Activated T-cell treated with anti-CD3 and anti-CD28 coated beads for 48 hours (primary cell): Measurements from ENCODE around the gene KLHL29.

Experiments
- DNase-seq: peaks from one replicate; pipeline ENCODE4 v3.0.0-alpha.2; 2020; ENCODE audit warnings: low read depth

Gene KLHL29

DNA sequence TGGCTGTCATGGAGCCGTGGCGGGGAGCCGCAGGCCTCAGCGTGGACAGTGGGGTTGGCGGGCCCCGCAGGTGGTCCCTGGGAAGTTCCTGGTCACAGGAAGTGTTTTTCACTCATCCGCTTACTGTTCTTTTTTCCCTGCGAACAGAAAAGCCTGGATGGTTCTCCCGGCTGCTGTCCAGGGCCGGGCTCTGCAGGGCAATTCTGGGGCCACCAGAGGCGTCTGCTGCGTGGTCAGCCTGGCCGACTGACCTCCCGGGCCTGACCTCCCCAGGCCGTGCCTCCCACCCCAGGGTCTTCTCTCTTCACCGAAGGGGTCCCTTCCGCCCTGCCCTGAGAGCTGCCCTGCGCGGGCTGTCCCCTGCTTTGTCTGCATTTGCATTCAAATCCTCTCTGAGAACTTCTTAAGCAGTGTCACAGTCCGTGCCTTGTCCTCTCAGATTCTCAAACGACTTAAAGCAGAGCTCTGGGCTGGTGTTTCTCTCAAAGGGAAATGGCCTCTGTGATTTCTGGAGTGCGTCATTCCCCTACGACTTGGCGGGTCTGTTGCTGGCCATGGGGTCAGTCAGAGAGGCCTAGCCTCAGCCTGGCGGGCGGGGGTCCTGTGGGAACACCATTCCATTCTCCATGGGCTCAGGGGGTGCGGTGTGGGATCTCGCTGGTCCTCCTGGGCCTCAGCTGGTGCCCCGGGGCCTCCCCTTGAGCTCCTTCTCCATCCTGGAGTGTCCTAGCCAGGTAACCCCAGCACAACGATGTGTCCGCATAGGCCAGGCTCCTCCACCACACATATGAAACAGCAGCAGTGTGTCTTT lies 38.3 kb downstream of the KLHL29 start:
- no peak for DNase-seq

DNA sequence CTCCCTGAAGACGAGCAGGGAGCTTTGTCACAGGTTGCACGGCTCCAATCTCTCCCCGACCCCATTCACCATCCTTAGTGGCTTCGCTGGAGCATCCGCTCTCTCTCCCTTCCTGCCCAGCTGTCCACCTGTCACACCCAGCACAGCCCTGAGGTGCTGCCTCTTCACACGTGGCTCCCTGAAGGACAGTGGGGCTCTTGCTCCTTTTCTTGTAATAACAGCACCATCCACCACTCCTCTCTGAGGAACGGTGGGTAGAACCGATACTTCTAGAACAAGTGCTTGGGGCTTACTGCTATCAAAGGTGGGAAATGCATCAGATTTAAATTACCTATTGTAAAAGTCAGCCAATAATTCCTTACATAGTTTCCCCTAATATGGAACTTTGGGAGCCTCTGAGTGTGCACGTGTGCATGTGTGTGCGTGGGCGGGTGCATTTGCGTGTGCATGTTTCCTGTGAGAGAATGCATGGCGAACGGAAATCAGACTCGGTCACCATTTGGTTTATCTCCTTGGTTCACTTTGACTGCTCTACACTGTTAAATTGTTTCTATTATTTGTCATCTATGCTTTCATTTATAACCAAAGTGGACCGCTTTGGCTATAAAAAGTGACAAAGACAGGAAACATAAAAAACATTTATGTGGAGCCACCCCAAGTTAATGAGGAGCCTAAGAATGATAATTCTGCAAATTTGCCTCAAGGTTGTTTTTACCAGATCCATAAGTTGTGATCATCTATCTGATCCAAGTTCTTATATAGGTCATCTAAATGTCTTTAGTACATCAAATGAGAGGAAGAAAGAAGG lies 39.1 kb downstream of the KLHL29 start:
- no peak for DNase-seq

DNA sequence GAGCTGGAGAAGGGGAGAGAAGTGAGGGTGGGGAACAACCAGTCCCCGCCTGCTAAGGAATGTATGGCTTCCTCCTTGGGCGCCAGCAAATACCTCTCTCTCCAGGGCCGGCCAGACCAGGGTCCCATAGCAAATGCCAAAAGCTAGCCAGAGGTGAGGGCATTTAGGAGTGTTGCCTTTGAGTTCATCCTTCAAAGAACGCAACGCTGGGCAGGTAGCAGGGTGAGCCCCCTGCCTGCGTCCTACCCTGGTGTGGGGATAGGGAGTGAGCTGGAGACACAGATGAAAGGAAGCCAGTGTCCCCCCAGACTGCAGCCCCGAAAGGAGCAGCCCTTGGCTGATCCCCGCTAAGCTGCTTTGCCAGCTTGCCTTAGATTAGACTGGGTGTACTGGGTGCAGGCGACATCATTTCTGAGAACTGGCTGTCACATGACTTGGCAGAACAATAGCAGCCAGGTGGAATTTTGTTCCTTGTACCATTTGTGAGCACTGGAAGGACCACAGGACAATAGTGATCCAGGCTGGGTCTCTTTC lies 40.4 kb downstream of the KLHL29 start:
- DNase-seq: no peak

DNA sequence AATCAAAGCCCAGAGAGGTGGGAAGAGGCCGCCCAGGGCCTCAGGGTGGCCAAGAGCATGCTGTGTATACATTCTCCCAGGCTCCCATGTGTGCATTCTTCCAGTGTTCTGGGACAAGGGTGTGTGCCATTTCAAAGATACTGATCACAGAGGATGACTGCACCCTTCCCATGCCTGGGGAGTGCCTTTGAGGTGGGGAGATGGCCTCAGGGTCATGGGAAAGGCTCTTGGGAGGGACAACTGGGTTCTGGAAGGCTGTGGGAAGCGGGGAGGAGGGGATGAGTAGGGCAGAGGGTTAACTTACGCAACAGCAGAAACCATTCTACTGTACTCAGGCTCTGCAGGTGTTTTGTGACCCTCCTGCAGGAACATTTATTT lies 40.9 kb downstream of the KLHL29 start:
- no peak for DNase-seq

GRCh38 chr2:23426263-23426905 lies 41.4 kb downstream of the KLHL29 start:
- DNase-seq: no peak

- DNase-seq: no peak
Observed at GRCh38 chr2:23427350-23427749, 42.4 kb downstream of the KLHL29 start.

DNA sequence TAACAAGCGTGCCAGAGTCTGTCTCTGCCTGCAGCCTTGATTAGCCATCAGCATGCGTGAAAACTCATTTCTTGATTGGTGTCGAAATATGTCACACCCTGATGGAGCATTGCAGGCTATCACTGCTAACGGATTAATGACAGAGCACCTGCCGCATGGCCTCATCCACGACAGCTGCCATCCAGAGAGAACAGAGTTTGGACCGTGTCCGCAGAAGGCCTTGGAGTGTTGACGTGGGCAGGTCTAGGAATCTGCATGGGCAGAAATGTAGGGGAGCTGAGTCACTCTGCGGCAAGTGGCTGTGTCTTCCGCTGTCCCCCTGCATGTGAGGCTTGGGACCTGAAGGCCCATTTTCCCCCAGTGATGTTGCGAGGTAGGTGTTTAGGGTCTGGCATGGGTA lies 43.0 kb downstream of the KLHL29 start:
- DNase-seq: no peak

- no peak for DNase-seq
Observed at GRCh38 chr2:23429036-23429435, 44.1 kb downstream of the KLHL29 start.

GRCh38 chr2:23430263-23430662 lies 45.3 kb downstream of the KLHL29 start:
- DNase-seq: no peak

DNA sequence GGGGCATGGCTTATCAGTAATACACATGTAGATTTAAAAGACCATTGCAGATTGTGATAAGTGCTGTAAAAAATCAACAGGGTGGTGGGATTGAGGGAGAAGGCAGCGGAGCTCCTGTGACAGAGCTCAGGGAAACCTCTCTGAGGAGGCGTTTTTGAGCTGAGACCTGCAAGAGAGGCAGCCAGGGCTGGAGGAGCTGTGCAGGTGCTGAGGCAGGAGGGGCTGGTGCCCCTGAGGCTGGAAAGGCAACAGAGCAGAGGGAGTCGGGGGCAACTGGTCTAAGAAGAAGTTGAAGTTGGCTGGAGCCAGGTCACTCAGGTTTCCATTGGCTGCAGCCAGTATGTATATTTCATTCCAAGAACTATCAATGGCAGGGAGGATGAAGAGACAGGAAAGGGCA lies 47.6 kb downstream of the KLHL29 start:
- DNase-seq: no peak

DNA sequence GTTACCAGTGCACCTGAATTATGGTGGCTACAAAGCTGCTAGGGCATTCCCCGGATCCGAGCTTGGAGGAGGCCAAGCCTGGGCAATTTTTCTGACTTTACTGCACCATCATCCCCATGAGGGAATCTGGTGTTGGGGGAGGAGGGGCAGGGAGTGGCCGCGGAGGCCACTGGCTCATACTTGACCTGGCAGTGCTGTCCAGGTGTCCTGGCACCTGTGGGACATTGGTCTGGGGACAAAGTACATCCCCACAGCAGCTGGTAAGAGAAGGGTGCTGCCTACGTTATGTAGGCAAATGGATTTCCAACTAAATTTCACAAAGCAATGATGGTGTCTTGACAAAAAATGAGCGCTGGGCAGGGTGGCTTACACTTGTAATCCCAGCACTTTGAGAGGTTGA lies 48.3 kb downstream of the KLHL29 start:
- DNase-seq: no peak

DNA sequence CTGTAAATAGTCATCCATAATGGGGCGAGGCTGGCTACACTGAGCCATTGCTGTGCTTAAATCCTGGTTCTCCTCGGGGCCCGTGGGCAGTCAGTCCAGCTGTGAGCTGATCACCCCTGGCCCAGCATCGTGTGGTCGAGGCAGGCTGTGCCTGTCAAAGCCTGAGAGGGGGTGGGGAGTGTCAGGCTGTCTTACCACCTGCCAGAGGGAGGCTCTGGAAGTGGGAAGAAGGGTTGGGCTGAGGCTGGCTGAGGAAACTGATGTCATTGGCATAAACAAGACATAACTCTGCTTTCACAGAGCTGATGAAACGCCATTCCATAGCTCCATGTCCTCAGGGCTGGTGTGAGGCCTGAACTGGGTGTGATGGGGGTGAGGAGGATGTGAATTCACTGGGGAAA lies 49.7 kb downstream of the KLHL29 start:
- no peak for DNase-seq

DNA sequence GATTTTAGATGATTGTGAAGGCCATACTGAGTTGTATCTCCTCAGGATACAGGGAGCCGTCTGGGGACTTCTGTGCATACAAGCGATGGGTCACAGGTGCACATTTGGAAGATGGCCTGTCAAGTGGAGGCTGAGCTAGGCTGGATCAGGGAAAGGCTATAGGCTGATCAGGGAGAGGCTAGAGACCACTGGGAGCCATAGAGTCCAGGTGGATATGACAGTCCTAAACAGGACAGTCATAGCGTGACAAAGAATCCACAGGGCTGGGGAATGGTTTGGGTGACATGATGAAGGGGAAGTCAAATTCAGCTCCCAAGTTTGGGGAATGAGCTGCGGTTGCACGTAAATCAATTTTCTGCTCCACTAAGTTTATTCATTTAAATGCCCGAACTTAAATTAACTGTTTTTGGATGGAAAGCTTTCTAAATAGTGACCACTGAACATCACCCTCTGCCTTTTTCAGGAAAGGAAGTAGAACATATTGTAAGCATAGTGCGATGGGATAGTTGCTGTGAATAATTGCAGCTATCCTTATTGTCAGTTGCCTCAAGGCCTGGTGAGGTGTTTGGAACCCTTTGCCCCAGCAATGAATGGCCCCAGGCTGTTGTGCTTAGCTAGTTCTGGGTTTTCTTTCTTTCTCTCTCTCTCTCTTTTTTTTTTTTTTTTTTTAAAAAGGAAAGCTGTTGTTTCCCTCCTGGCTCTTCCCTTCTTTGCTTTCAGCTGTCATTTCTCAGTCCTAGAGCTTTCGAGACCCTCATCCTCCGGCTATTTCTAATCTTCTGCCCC lies 50.5 kb downstream of the KLHL29 start:
- no peak for DNase-seq

DNA sequence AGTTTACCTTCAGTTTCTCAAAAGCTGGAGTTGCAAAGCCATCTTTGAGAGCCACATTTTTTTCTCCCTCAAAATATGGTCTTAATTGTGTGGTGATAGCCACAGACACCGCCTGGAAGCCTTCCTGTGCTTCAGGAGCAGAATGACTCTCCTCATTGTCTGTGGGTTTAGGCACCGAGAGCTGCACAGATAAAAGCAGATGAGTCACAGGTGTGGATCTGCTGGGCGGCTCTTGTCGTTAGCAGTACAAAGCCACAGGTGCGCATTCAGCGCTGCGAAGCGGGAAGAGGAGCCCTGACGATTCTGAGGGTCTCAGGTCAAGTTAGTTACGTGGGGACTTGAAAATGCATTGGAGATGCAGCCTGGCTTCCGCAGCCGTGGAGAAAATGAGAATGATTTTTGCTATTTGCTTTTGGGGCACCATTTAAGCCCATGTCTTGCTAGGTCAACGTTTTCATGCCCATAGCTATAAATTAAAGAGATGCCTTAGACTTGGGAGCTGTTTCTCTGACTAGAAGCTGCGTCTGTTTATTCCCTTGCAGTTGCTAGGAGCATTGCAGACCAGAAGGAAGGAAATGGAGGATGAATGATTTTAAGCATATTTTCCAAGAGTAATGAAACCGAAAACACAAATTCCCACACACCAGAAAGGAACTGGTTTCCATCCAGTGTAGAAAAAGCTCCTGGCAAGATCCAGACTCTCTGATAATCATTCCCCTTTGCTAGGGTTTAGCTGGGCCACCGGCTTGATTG lies 51.5 kb downstream of the KLHL29 start:
- peak; percentile 31 for DNase-seq

GRCh38 chr2:23441414-23441813 lies 56.4 kb downstream of the KLHL29 start:
- DNase-seq: no peak

DNA sequence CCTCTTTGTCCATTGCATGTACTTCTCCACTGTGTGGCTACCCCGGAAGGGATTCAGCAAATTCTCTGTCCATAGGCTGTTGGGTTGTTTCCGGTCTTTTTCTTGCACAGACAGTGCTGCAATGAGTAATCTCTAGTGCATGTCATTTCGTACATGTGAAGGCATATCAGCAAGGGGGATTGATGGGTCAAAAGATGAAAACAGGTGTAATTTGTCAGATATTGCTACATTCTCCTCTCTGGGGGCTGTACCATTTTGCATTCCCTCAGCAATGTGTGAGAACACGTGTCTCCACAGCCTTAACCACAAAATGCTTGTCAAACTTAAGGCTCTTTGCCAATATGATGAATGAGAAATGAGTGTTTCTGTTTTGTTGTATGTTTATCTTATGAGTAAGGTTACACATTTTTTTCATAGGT lies 60.5 kb downstream of the KLHL29 start:
- DNase-seq: no peak

DNA sequence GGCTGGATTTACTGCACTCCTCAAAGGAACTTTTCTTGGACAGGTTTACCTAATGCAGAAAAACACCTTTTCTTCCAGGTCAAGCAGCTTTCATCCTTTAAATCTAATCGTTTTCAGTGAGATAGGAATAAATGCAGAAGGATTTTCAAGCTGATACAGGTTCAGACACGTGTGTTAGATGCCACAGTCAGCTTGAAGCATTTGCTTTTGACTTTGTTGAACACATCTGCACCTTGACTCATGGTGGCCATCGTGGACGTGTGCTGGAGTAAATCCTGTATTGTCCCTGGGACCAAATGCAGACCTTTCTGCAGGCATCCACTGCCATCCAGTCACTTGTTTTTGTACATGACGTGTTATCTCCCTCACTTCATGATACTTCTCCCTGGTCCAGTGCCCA lies 61.9 kb downstream of the KLHL29 start:
- no peak for DNase-seq

- DNase-seq: no peak
Observed at GRCh38 chr2:23447405-23447804, 62.4 kb downstream of the KLHL29 start.

GRCh38 chr2:23448906-23449305 lies 63.9 kb downstream of the KLHL29 start:
- DNase-seq: no peak

DNA sequence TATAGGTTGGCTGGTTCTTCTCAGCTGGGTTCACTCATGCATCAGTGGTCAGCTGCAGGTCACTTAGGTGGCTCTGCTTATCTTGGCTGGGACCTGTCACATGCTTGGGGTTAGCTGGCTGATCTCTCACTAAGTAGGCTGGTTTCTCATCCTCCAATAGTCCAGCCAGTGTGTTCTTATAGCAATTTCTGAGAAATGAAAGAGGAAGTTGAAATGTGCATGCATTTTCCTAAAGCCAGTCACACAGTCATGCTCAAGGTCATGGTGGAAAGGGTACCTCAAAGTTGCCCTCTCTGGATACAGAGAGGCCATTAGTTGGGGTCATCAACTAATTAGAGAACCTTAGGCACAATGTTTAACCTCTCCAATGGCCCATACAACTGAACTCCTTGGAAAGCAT lies 64.4 kb downstream of the KLHL29 start:
- no peak for DNase-seq

- no peak for DNase-seq
Observed at GRCh38 chr2:23449831-23450331, 64.9 kb downstream of the KLHL29 start.
